DOHH2 (cell line): ENCODE results near the gene ZNF219.

Experiments used
- CTCF ChIP-seq: fragments of 200-600 bp; sonication (generic); IDR thresholded peaks from one replicate; pipeline ENCODE4 v1.5.1; 2014; ENCODE audit warnings: antibody characterized with exemption, mild to moderate bottlenecking, low read depth, low read length; ENCODE audit not compliant: poor library complexity, severe bottlenecking
- EZH2phosphoT487 ChIP-seq: fragments of 200-600 bp; sonication (generic); IDR thresholded peaks from 2 replicates; pipeline ENCODE4 v1.6.1; 2017; ENCODE audit warnings: borderline replicate concordance, mild to moderate bottlenecking, antibody characterized with exemption, low read length, moderate library complexity, mixed read lengths

- TF ChIP-seq CTCF (peak; percentile 35), EZH2phosphoT487 (no peak)
Measured at GRCh38 chr14:21057803-21058675, 40.4 kb downstream of the ZNF219 start, which contains the start of gene RNASE8.
